Measurements from ENCODE around the gene PRKCI.

GRCh38 chr3:170257145-170257544 lies 34.9 kb downstream of the PRKCI start:
- TF ChIP-seq CTCF (IDR thresholded peaks at IDR 0.05; ENCODE audit: low read depth, low read length, poor library complexity, severe bottlenecking): no peak
- no peak for TF ChIP-seq EZH2phosphoT487 (IDR thresholded peaks at IDR 0.05; ENCODE audit: borderline replicate concordance, low read length)
